Fibroblast of villous mesenchyme (primary cell): ENCODE results near the gene USP16. TPM values are rescaled to one million over a fixed set of nuclear protein-coding genes. Genes with fewer than 3 reads are reported as not detected.

Source experiments
- DNase-seq: peaks from one replicate; pipeline ENCODE4 v3.0.0-alpha.2; 2010; ENCODE audit warnings: low read depth
- H3K4me3 ChIP-seq: 2 replicates; pipeline ENCODE4 v1.5.1; 2011; ENCODE audit warnings: low read depth, mild to moderate bottlenecking, low read length
- total RNA-seq: library from RNA; depleted of rRNA; stranded (reverse); fragments of >200 nt; gene quantifications from 2 replicates; pipeline ENCODE4 v1.2.3, GENCODE V29; 2012
- TF ChIP-seq, protein P1 (sequence below): IDR thresholded peaks from 2 replicates; pipeline ENCODE4 v1.5.1; 2012; ENCODE audit warnings: low read depth, mild to moderate bottlenecking, low read length; ENCODE audit not compliant: insufficient read depth

The USP16 gene
- total RNA-seq, 1 donor: 37.6 TPM

GRCh38 chr21:29092102-29092959 is 67.9 kb downstream of the USP16 start:
- TF ChIP-seq, protein P1, sequence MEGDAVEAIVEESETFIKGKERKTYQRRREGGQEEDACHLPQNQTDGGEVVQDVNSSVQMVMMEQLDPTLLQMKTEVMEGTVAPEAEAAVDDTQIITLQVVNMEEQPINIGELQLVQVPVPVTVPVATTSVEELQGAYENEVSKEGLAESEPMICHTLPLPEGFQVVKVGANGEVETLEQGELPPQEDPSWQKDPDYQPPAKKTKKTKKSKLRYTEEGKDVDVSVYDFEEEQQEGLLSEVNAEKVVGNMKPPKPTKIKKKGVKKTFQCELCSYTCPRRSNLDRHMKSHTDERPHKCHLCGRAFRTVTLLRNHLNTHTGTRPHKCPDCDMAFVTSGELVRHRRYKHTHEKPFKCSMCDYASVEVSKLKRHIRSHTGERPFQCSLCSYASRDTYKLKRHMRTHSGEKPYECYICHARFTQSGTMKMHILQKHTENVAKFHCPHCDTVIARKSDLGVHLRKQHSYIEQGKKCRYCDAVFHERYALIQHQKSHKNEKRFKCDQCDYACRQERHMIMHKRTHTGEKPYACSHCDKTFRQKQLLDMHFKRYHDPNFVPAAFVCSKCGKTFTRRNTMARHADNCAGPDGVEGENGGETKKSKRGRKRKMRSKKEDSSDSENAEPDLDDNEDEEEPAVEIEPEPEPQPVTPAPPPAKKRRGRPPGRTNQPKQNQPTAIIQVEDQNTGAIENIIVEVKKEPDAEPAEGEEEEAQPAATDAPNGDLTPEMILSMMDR: peak; percentile 31

GRCh38 chr21:29096218-29097015 is 71.9 kb downstream of the USP16 start:
- no peak overlapping the region for H3K4me3 ChIP-seq
- no peak for DNase-seq
- TF ChIP-seq, protein P1: no peak

More at GRCh38 chr21:29092102-29092959, 67.9 kb downstream of the USP16 start:
- DNase-seq: peak; percentile 77
- H3K4me3 ChIP-seq: no peak overlapping the region

DNA sequence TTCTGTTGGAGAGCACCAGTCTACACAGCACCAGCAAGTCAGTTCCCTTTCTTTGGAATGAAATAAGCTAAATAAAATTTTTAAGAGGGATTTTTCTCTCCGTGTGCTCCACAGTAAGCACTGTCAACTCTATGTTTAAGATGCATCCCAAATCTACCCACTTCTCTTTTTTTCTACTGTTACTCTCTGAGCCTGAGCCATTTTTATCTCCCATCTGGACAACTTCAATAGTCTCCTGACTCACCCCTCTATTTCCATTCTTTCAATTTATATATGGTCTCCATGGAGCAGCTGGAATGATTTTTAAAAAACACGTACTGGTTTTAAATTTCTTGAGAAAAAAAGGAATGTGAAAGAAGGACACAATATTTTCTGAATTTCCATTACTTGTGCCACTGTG is 73.7 kb downstream of the USP16 start:
- TF ChIP-seq, protein P1: no peak
- DNase-seq: peak; percentile 47
- H3K4me3 ChIP-seq: no peak overlapping the region

DNA sequence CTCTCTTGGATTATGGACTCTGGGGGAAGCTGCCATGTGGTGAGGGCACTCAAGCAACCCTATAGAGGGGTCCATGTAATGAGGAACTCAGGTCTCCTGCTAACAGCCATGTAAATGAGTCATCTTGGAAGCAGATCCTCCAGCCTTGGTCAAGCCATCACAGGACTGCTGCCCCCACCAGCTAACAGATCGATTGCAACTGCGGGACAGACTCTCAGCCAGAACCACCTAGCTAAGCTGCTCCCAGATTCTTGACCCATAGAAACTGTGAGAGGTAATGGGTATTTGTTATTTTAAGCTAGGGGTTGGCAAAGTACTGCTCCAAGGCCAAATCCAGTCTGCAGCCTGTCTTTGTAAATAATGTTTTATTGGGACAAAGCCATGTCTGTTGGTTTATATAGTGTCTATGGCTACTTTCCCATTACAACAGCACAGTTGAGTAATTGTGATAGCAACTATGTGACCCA is 78.4 kb downstream of the USP16 start:
- TF ChIP-seq, protein P1: no peak
- H3K4me3 ChIP-seq: no peak overlapping the region
- peak; percentile 70 for DNase-seq

Other genes with a start within 250 kb of the USP16 start
- 30.0 and 45.8 TPM in 2 replicates for gene LTN1, start 31.8 kb upstream of the USP16 start, total RNA-seq
- 21.6 and 33.2 TPM in 2 replicates for gene RWDD2B, start 5.3 kb upstream of the USP16 start, total RNA-seq
- gene CCT8, start 49.0 kb downstream of the USP16 start, total RNA-seq: 183 and 275 TPM in 2 replicates
- 20.7 and 49.3 TPM in 2 replicates for gene MAP3K7CL, start 106.0 kb downstream of the USP16 start, total RNA-seq